ENCODE measurements around the gene HSD17B14. TPM values are rescaled to one million over a fixed set of nuclear protein-coding genes. Genes with fewer than 3 reads are reported as not detected.

HSD17B14 gene
- total and polyA plus RNA-seq, 9 of the 15 experiments (the other 6 are each of a cell fraction or from before 2014, with no cell fraction given) = 0.16 TPM; not detected in 8

- TF ChIP-seq FIP1L1 (IDR thresholded peaks at IDR 0.05; ENCODE audit: low read depth, low read length, poor library complexity, severe bottlenecking) (no peak), ZNF584 (CRISPR knock-in tag; IDR thresholded peaks at IDR 0.05; ENCODE audit: low read depth) (no peak; the same call in 1 of the 2 replicates), CBX1 (IDR thresholded peaks at IDR 0.05; ENCODE audit: low read depth) (no peak), HDAC3 (IDR thresholded peaks at IDR 0.05; ENCODE audit: borderline replicate concordance, partially characterized antibody) (peak; percentile 98), CGGBP1 (CRISPR knock-in tag; IDR thresholded peaks at IDR 0.05) (no peak), WHSC1 (IDR thresholded peaks at IDR 0.05; ENCODE audit: low read length) (no peak), SREBF2 (CRISPR knock-in tag; IDR thresholded peaks at IDR 0.05) (no peak), BRD9 (IDR thresholded peaks at IDR 0.05; ENCODE audit: low read depth, partially characterized antibody) (peak; percentile 71), TRIM25 (IDR thresholded peaks at IDR 0.05; ENCODE audit: borderline replicate concordance) (no peak), ZBTB43 (CRISPR knock-in tag; IDR thresholded peaks at IDR 0.05) (peak; percentile 67; the same call in 1 of the 2 replicates), HIVEP1 (CRISPR knock-in tag; IDR thresholded peaks at IDR 0.05) (no peak), HDAC1 (IDR thresholded peaks at IDR 0.05) (peak in 1 of 2 experiments; percentile 93), ZNF146 (CRISPR knock-in tag; IDR thresholded peaks at IDR 0.05; ENCODE audit: unreplicated experiment) (no peak), KAT2B (IDR thresholded peaks at IDR 0.05; ENCODE audit: low read depth, low read length) (no peak), RBM15 (IDR thresholded peaks at IDR 0.05; ENCODE audit: insufficient read depth, low read length) (no peak), POLR2B (IDR thresholded peaks at IDR 0.05; ENCODE audit: low read depth, partially characterized antibody) (peak; percentile 66), BMI1 (IDR thresholded peaks at IDR 0.05; ENCODE audit: low read length) (no peak), GABPB1 (CRISPR knock-in tag; IDR thresholded peaks at IDR 0.05) (no peak; the same call in 1 of the 2 replicates), RBM22 (IDR thresholded peaks at IDR 0.05; ENCODE audit: low read depth, low read length, poor library complexity, severe bottlenecking) (no peak)
- TF ChIP-seq, protein P1, sequence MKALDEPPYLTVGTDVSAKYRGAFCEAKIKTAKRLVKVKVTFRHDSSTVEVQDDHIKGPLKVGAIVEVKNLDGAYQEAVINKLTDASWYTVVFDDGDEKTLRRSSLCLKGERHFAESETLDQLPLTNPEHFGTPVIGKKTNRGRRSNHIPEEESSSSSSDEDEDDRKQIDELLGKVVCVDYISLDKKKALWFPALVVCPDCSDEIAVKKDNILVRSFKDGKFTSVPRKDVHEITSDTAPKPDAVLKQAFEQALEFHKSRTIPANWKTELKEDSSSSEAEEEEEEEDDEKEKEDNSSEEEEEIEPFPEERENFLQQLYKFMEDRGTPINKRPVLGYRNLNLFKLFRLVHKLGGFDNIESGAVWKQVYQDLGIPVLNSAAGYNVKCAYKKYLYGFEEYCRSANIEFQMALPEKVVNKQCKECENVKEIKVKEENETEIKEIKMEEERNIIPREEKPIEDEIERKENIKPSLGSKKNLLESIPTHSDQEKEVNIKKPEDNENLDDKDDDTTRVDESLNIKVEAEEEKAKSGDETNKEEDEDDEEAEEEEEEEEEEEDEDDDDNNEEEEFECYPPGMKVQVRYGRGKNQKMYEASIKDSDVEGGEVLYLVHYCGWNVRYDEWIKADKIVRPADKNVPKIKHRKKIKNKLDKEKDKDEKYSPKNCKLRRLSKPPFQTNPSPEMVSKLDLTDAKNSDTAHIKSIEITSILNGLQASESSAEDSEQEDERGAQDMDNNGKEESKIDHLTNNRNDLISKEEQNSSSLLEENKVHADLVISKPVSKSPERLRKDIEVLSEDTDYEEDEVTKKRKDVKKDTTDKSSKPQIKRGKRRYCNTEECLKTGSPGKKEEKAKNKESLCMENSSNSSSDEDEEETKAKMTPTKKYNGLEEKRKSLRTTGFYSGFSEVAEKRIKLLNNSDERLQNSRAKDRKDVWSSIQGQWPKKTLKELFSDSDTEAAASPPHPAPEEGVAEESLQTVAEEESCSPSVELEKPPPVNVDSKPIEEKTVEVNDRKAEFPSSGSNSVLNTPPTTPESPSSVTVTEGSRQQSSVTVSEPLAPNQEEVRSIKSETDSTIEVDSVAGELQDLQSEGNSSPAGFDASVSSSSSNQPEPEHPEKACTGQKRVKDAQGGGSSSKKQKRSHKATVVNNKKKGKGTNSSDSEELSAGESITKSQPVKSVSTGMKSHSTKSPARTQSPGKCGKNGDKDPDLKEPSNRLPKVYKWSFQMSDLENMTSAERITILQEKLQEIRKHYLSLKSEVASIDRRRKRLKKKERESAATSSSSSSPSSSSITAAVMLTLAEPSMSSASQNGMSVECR (CRISPR knock-in tag; IDR thresholded peaks at IDR 0.05) = no peak; the same call in 1 of the 2 replicates
These were observed 37.4 kb upstream of the HSD17B14 start (continued) for GRCh38 chr19:48873476-48874302.

All from K562 (cell line).